PFSK-1 (cell line): ENCODE measurements around the gene GORASP2.

Experiments
- FOXP2 ChIP-seq: optimal IDR thresholded peaks from 2 replicates; pipeline ENCODE3; 2011; ENCODE audit warnings: borderline replicate concordance, control low read depth, inconsistent platforms; ENCODE audit not compliant: insufficient read depth; ENCODE audit errors: extremely low read length, extremely low read depth
- POLR2AphosphoS5 ChIP-seq: IDR thresholded peaks from 2 replicates; pipeline ENCODE4 v1.6.1; 2012; ENCODE audit warnings: low read depth, mild to moderate bottlenecking, control low read depth, low read length, moderate library complexity
- REST ChIP-seq, 2 experiments: IDR thresholded peaks; 2 replicates each; pipeline versions ENCODE4 v1.6.1 to v1.8.0; 2011 to 2012; ENCODE audit warnings: low read depth in 2 of 2, low read length in 2 of 2, control low read depth in 1 of 2, inconsistent platforms in 1 of 2, mild to moderate bottlenecking in 1 of 2, moderate library complexity in 1 of 2; ENCODE audit not compliant: insufficient read depth in 1 of 2
- SIN3A ChIP-seq: IDR thresholded peaks from 2 replicates; pipeline ENCODE4 v1.6.1; 2012; ENCODE audit warnings: mild to moderate bottlenecking, low read length, moderate library complexity, borderline replicate concordance; ENCODE audit not compliant: insufficient read depth
- TAF1 ChIP-seq: IDR thresholded peaks from 2 replicates; pipeline ENCODE4 v1.6.1; 2012; ENCODE audit warnings: low read length, control low read depth, borderline replicate concordance; ENCODE audit not compliant: insufficient read depth

GORASP2 gene

GRCh38 chr2:170943041-170943440, 14.0 kb downstream of the GORASP2 start:
- TF ChIP-seq SIN3A (no peak), POLR2AphosphoS5 (no peak), FOXP2 (no peak), TAF1 (no peak), REST (IDR thresholded peaks at IDR 0.05; ENCODE audit: insufficient read depth in 1 of 2, low read depth in 2 of 2, low read length in 2 of 2) (no peak)

GRCh38 chr2:170943596-170943995, 14.5 kb downstream of the GORASP2 start:
- TF ChIP-seq REST (IDR thresholded peaks at IDR 0.05; ENCODE audit: insufficient read depth in 1 of 2, low read depth in 2 of 2, low read length in 2 of 2) (no peak), FOXP2 (no peak), POLR2AphosphoS5 (no peak), SIN3A (no peak), TAF1 (no peak)

GRCh38 chr2:170944545-170944944, 15.5 kb downstream of the GORASP2 start:
- TF ChIP-seq SIN3A (no peak), FOXP2 (no peak), POLR2AphosphoS5 (no peak), TAF1 (no peak), REST (IDR thresholded peaks at IDR 0.05; ENCODE audit: insufficient read depth in 1 of 2, low read depth in 2 of 2, low read length in 2 of 2) (no peak)

GRCh38 chr2:170949415-170949814, 20.4 kb downstream of the GORASP2 start:
- TF ChIP-seq SIN3A (no peak), POLR2AphosphoS5 (no peak), FOXP2 (no peak), REST (IDR thresholded peaks at IDR 0.05; ENCODE audit: insufficient read depth in 1 of 2, low read depth in 2 of 2, low read length in 2 of 2) (no peak), TAF1 (no peak)

- no peak for TF ChIP-seq POLR2AphosphoS5
- TF ChIP-seq TAF1 = no peak
- no peak for TF ChIP-seq REST (IDR thresholded peaks at IDR 0.05; ENCODE audit: insufficient read depth in 1 of 2, low read depth in 2 of 2, low read length in 2 of 2)
- TF ChIP-seq FOXP2 = no peak
- no peak for TF ChIP-seq SIN3A
These were observed 21.2 kb downstream of the GORASP2 start for GRCh38 chr2:170950221-170950761.
